Midbrain (tissue), 1 donor: Measurements from ENCODE around the gene INTS4.
"Not testable (repeated sequence)": the region's sequence is repeated elsewhere in the genome, so short reads cannot be mapped to it uniquely, and the experiment has no call there.

Experiments
- DNase-seq: peaks from one replicate; lab custom pipeline; 2025; lab: John Stamatoyannopoulos, UW

Gene INTS4

GRCh38 chr11:77879218-77879617 is 115.2 kb downstream of the INTS4 start:
- no peak for DNase-seq

- DNase-seq: not testable (repeated sequence)
Observed at GRCh38 chr11:77878247-77878646, 116.2 kb downstream of the INTS4 start.

GRCh38 chr11:77876045-77876444 is 118.4 kb downstream of the INTS4 start:
- DNase-seq: no peak

- no peak for DNase-seq
Observed at GRCh38 chr11:77874206-77874605, 120.3 kb downstream of the INTS4 start.

- no peak for DNase-seq
Observed at GRCh38 chr11:77873345-77873744, 121.1 kb downstream of the INTS4 start.

- no peak for DNase-seq
Observed at GRCh38 chr11:77871855-77872254, 122.6 kb downstream of the INTS4 start.

GRCh38 chr11:77868744-77869143 is 125.7 kb downstream of the INTS4 start:
- DNase-seq: no peak

- DNase-seq: no peak
Observed at GRCh38 chr11:77866336-77866735, 128.1 kb downstream of the INTS4 start.

GRCh38 chr11:77865805-77866204 is 128.7 kb downstream of the INTS4 start:
- DNase-seq: no peak

- DNase-seq: not testable (repeated sequence)
Observed at GRCh38 chr11:77861444-77861843, 133.0 kb downstream of the INTS4 start.

- DNase-seq: not testable (repeated sequence)
Observed at GRCh38 chr11:77857906-77858457, 136.5 kb downstream of the INTS4 start.

GRCh38 chr11:77854838-77855237 is 139.6 kb downstream of the INTS4 start:
- DNase-seq: no peak

GRCh38 chr11:77851503-77851902 is 143.0 kb downstream of the INTS4 start:
- no peak for DNase-seq

- not testable (repeated sequence) for DNase-seq
Observed at GRCh38 chr11:77843700-77844099, 150.8 kb downstream of the INTS4 start.

- no peak for DNase-seq
Observed at GRCh38 chr11:77842441-77843121, 151.9 kb downstream of the INTS4 start.

- no peak for DNase-seq
Observed at GRCh38 chr11:77833302-77833701, 161.2 kb downstream of the INTS4 start.

- DNase-seq: no peak
Observed at GRCh38 chr11:77828926-77829325, 165.5 kb downstream of the INTS4 start.
